Effector CD4-positive, alpha-beta T cell (primary cell): ENCODE data around the gene PPTC7.
"Not testable (repeated sequence)": the region's sequence is repeated elsewhere in the genome, so short reads cannot be mapped to it uniquely, and the experiment has no call there.

Source experiments
- DNase-seq: peaks from one replicate; pipeline ENCODE4 v3.0.0-alpha.2; 2020
- total RNA-seq: gene quantifications from one replicate; lab custom pipeline; 2026; lab: John Stamatoyannopoulos, UW

Gene PPTC7
- total RNA-seq: 108 reads per million, percentile 84 among the genes with 10 or more reads in this experiment

- peak; percentile 96 for DNase-seq
These were observed at the start of gene PPTC7 for GRCh38 chr12:110583137-110584059. Gene PPTC7, minus strand, starts transcription at chr12:110583318. Its CDS starts 287 bp downstream, at chr12:110583031.

GRCh38 chr12:110627500-110628195 is 44.5 kb upstream of the PPTC7 start:
- DNase-seq: no peak

- DNase-seq: no peak
These were observed 39.5 kb upstream of the PPTC7 start for GRCh38 chr12:110622582-110622981.

- DNase-seq: no peak
These were observed 36.4 kb upstream of the PPTC7 start for GRCh38 chr12:110619534-110619953.

- no peak for DNase-seq
These were observed 33.5 kb upstream of the PPTC7 start for GRCh38 chr12:110616471-110617115.

- no peak for DNase-seq
These were observed 32.1 kb upstream of the PPTC7 start for GRCh38 chr12:110615171-110615570.

GRCh38 chr12:110613771-110614684 is 30.9 kb upstream of the PPTC7 start, which contains the start of gene TCTN1:
Gene TCTN1, plus strand, starts transcription at chr12:110614129. Its CDS starts 54 bp downstream, at chr12:110614183.
- DNase-seq: peak; percentile 93

- DNase-seq: no peak
These were observed 30.1 kb upstream of the PPTC7 start for GRCh38 chr12:110613071-110613770.

GRCh38 chr12:110606253-110606611 is 23.1 kb upstream of the PPTC7 start:
- DNase-seq: no peak

GRCh38 chr12:110602085-110602814 is 19.1 kb upstream of the PPTC7 start:
- peak; percentile 29 for DNase-seq

- no peak for DNase-seq
These were observed 17.1 kb upstream of the PPTC7 start for GRCh38 chr12:110600254-110600653.

GRCh38 chr12:110599334-110599733 is 16.2 kb upstream of the PPTC7 start:
- DNase-seq: no peak

GRCh38 chr12:110597885-110598284 is 14.8 kb upstream of the PPTC7 start:
- DNase-seq: no peak

GRCh38 chr12:110592919-110593318 is 9.8 kb upstream of the PPTC7 start:
- DNase-seq: not testable (repeated sequence)

- DNase-seq: no peak
These were observed 9.0 kb upstream of the PPTC7 start for GRCh38 chr12:110592078-110592477.

- DNase-seq: no peak
These were observed 8.4 kb upstream of the PPTC7 start for GRCh38 chr12:110591451-110592051.

- no peak for DNase-seq
These were observed 7.7 kb upstream of the PPTC7 start for GRCh38 chr12:110590806-110591326.

- no peak for DNase-seq
These were observed 6.9 kb upstream of the PPTC7 start for GRCh38 chr12:110590059-110590458.

- not testable (repeated sequence) for DNase-seq
These were observed 4.0 kb upstream of the PPTC7 start for GRCh38 chr12:110587102-110587501.
